GM12875 (cell line): ENCODE results near the gene PRKN.

Source experiments
- H3K4me3 ChIP-seq: one replicate; pipeline ENCODE4 v1.5.1; 2011; ENCODE audit warnings: low read depth, low read length, control low read depth
- CTCF ChIP-seq: IDR thresholded peaks from 2 replicates; pipeline ENCODE4 v1.5.1; 2011; ENCODE audit warnings: low read depth, mild to moderate bottlenecking, control low read depth, inconsistent platforms, low read length, moderate library complexity, borderline replicate concordance; ENCODE audit not compliant: insufficient read depth

Gene PRKN

DNA sequence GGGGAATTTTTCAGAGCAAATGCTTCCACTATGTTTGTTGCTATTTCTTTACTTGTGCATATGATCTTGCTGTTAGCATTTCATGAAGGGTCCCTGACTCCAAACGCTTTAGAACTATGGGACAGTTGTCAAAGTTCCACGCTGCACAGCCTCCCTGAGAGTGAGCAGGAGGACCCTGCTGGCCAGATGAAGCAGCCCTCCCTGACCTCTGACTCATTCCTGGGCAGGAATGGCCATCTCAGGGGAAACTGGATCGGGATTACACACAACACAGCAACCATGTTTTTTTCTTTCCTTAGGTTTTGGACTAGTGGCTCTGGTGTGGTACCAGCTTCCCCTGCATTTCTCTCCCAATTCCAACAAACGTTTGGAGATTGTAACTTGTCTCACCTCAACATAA is 742.9 kb downstream of the PRKN start:
- TF ChIP-seq CTCF: no peak
- no peak overlapping the region for H3K4me3 ChIP-seq

- TF ChIP-seq CTCF: no peak
- no peak overlapping the region for H3K4me3 ChIP-seq
Observed at GRCh38 chr6:161976553-161976952, 751.0 kb downstream of the PRKN start.

DNA sequence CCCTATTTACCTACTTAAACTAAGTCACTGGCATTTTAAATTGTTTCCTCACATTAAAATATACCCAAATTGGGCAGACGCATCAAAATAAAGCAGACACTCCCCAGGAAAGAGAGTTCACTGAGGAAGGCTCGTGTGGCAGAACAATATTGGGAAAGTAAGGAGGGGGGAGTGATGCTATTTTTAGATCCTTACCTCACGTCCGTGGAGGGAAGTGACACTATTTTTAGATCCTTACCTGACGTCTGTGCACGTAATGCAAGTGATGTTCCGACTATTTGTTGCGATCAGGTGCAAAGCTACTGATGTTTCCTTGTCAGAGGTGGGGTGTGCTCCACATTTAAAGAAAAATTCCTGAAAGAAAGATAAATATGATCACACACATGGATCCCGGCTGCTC is 754.5 kb downstream of the PRKN start:
- no peak for TF ChIP-seq CTCF
- no peak overlapping the region for H3K4me3 ChIP-seq

GRCh38 chr6:161971043-161971442 is 756.5 kb downstream of the PRKN start:
- no peak for TF ChIP-seq CTCF
- no peak overlapping the region for H3K4me3 ChIP-seq

GRCh38 chr6:161963634-161964234 is 763.8 kb downstream of the PRKN start:
- TF ChIP-seq CTCF: no peak
- no peak overlapping the region for H3K4me3 ChIP-seq

DNA sequence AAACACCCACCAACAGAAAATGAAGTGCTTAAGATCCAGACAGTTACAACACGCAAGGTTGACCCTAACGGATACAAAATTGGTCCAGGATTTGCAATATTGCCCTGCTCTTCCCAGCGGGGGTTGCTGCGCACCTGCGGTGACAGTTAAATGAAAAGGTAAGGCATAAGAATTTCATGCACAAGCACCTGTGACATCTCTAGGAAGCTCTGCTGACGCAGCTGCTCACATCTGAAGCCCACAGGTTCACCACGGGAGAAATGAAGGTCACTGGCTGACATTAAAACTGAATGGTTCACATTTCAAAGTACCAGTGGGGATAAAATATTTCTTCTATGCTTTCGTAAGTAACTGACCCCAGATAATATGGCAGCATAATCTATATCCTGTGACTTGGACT is 764.4 kb downstream of the PRKN start:
- H3K4me3 ChIP-seq: no peak overlapping the region
- no peak for TF ChIP-seq CTCF

GRCh38 chr6:161961796-161962195 is 765.8 kb downstream of the PRKN start:
- no peak overlapping the region for H3K4me3 ChIP-seq
- TF ChIP-seq CTCF: no peak
